Measurements from ENCODE around the gene SPIRE1.
"Not testable (repeated sequence)": the region's sequence is repeated elsewhere in the genome, so short reads cannot be mapped to it uniquely, and the experiment has no call there.

The SPIRE1 gene

DNA sequence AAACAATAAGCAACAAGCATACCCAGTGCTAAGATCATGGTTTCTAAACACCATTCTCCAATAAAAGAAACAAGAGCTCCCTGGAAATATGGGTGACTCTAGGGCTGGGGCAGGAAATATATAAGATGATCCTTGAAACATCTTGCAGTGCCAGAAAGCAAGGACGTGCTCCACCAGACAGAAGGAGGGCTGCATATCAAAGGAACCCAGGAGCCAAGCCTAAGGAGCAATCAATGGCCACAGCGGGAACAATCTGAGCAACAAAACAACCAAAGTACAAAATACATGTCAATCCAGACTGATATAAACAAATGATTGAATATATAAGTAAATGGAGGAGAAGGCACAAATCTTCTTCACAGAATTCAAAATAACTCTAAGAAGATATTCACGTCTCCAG, 10.1 kb downstream of the SPIRE1 start:
- no peak for DNase-seq (ENCODE audit: low read depth in 2 of 2)

DNA sequence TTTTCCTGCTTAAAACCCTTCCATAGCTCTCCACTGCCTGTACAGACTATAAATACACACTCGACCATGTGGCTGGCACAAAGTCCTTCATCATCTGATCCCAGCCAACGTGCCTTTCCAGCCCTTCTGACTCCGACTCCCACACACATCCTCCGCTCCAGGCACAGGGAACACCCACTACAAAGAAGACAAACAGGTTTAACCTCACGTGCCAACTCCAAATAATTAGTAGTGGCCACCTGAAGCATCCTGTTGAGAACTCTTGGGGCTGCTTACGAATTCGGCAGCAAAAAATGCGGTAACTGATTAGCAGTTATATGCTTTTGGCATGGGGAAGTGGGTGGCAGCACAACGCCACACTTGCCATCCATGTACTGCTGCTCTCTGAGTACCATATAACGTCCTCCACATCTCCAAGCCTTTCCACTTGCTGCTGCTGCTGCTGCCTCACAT, 12.1 kb downstream of the SPIRE1 start:
- DNase-seq (ENCODE audit: low read depth in 2 of 2): no peak

DNA sequence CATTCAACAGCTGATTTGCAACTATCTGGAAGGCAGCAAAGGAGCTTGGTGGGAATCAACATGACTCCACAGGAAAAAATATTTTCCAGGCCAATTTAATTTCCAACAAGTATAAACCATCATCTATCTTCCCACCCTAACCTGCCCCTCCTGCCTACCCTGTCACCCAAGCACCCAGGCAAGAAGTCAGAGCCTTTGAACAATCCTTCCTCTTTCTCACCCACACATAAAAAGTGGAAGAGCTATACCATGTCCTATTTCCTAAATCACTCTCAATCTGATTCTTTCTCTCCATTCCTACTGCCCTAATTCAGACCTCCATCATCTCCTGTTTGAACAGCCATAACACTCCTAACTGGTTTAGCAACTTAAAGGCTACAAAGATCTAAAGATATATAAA, 12.7 kb downstream of the SPIRE1 start:
- no peak for DNase-seq (ENCODE audit: low read depth in 2 of 2)

DNA sequence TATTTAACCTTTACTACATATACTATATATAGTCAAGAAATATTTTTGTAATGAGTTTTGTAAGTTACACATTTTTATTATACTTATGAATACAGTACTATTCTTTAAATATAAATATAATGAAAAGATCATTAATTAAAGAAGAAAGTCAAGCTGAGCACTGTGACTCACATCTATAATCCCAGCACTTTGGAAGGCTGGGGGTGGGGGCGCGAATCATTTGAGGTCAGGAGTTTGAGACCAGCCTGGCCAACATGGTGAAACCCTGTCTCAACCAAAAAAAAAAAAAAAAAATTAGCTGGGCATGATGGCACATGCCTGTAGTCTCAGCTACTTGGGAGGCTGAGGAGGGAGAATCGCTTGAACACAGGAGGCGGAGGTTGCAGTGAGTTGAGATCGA, 14.2 kb downstream of the SPIRE1 start:
- not testable (repeated sequence) for DNase-seq (ENCODE audit: low read depth in 2 of 2)

DNA sequence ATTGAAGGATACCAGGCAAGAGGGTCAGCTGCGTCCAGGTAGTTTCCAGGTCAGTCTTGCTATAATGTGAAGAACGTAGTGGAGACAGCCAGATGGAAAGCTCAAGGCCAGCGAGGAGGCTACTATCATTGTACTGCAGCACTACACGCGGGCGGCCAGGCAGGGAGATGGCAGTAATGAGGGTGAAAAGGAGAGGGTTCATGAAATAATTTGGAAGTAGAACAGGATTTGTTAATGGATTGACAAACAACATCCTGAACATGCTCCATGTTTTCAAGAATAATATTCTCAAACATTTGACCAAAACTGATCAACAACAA, 17.1 kb downstream of the SPIRE1 start:
- no peak for DNase-seq (ENCODE audit: low read depth in 2 of 2)

DNA sequence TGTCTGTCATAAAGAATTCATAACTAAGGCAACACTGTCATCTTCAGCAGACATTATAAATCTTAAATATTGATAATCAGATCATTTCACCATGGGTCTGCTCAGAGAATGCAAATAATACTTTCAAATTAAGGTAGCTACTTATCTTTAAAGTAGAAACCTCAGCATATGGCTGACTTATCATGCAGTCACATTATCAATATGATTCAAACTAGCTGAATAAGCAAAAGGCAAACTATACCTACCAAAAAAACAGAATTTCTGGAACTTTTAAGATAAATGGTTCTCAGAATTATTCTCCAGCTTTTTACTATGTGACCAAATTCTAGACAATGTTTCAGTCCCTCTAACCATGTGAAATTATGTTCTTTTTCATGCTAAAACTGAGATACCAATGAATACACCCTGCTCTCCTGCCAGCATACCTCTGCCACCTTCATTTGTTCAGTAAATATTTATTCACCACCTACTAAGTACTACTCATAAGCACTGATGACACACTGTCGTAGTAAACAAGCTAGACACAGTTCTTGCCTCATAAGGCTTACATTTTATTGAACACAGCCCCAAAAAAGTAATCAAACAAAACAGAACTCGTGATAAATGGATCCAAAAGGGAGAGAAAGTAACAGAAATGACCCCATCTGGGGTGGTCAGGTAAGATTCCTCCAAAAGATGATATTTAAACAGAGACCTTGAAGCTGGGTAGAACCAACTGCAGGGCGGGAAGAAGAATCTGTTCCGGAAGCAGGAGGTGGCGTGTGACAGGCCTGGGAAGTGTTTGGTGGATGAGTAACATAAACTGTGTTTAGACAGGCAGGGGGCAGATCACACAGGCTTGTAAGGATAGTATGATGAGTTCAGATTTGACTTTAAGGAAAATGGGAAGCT, 17.7 kb downstream of the SPIRE1 start:
- DNase-seq (ENCODE audit: low read depth in 2 of 2): no peak

DNA sequence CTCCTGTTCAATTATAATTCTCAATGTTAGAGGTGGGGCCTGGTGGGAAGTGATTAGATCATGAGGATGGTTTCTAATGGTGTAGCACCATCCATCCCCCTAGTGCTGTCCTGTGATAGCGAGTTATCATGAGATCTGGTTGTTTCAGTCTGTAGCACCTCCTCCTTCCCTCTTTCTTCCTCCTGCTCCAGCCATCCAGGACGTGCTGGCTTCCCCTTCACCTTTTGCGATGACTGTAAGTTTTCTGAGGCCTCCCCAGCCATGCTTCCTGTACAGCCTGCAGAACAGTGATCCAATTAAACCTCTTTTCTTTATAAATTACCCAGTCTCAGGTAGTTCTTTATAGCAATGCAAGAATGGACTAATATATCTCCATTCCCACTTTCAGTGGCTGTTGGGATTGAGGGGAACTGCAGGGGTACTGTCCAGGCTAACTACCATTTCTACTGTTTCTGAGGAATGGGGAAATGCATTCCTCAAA, 19.2 kb downstream of the SPIRE1 start:
- DNase-seq (ENCODE audit: low read depth in 2 of 2): no peak

DNA sequence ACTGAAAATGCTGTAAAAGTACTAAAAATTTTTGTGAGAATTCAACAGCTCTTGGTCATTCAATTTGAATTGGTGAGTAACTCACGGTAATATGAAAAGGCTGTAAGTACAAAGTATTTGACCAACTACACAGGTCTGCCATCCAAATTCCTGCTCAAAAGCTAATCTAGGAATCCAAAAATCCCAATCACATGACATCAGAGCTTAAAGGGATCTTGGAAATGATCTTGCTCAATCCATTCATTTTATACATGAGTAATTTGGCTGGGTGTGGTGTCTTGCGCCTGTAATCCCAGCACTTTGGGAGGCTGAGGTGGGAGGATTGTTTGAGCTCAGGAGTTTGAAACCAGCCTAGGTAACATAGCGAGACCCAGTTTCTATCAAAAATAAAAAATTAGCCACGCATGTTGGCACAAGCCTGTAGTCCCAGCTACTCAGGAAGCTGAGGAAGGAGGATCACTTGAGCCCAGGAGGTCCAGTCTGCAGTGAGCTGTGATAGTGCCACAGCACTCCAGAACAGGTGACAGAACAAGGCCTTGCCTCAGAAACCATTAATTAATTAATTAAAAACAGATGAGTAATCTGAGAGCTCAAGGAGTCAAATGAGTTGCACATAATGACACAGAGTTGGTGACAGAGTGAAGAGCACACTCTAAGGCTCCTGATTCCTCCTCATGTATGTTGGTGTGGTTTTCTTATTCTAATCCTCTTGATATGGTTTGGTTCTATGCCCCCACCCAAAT, 19.8 kb downstream of the SPIRE1 start:
- DNase-seq (ENCODE audit: low read depth in 2 of 2): peak in 1 of 2 experiments; percentile 33

DNA sequence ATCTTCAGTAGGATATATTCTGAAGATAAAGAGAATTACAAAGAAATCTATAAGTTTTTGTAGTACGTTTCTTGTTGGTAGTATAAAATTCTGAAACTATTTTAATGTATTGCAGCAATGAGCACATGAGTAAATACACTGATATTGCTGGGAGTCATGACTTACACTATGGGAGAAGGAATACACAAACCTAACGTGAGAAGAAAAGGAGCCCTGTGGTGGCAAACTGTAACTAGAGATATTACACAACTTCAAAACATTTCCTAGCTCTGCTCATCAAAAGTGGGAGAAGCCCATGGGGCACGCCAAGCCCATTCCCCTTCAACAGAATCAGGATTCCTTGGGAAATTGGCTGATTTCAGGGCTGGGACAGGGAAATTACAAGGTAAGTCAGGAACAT, 20.5 kb downstream of the SPIRE1 start:
- DNase-seq (ENCODE audit: low read depth in 2 of 2): no peak

DNA sequence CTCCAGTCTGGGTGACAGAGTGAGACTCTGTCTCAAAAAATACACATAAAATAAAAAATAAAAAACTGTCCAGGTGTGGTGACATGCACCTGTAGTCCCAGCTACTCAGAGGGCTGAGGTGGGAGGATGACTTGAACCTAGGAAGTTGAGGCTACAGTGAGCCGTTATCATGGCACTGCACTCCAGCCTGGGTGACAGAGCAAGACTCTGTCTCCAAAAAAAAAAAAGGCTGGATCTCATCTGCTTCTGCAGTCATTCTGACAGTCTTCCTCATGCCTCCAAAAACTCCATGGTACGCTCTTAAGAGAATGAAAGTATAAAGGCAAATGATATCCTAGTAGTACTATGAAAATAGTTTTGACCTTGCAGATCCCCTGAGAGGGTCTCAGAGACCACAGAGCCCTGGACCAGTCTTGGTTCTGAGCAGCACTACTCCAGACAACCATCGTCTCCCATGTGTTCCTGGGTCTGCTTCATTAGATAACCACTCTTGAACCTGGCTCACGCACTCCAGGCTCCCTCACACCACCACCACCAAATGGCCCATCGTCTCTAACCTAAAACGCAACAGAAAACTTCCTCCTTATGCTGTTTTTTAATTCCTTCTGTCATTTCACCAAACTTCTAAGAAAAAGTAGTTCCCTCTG, 26.0 kb downstream of the SPIRE1 start:
- no peak for DNase-seq (ENCODE audit: low read depth in 2 of 2)

DNA sequence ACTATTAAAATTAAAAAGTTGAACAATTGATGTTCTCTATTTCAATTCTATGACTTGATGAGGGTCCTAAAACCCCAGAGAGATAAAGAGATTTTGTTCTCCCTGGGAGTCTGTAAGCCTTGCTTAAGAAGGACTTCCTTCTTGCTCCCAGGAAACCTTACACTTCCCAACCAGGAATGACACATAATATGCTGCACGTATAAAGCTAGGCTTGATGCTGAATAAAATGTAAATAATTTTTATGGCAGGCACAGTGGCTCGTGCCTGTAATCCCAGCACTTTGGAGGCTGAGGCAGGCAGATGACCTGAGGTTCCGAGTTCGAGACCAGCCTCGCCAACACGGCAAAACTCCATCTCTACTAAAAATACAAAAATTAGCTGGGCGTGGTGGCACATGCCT, 27.8 kb downstream of the SPIRE1 start:
- no peak for DNase-seq (ENCODE audit: low read depth in 2 of 2)

DNA sequence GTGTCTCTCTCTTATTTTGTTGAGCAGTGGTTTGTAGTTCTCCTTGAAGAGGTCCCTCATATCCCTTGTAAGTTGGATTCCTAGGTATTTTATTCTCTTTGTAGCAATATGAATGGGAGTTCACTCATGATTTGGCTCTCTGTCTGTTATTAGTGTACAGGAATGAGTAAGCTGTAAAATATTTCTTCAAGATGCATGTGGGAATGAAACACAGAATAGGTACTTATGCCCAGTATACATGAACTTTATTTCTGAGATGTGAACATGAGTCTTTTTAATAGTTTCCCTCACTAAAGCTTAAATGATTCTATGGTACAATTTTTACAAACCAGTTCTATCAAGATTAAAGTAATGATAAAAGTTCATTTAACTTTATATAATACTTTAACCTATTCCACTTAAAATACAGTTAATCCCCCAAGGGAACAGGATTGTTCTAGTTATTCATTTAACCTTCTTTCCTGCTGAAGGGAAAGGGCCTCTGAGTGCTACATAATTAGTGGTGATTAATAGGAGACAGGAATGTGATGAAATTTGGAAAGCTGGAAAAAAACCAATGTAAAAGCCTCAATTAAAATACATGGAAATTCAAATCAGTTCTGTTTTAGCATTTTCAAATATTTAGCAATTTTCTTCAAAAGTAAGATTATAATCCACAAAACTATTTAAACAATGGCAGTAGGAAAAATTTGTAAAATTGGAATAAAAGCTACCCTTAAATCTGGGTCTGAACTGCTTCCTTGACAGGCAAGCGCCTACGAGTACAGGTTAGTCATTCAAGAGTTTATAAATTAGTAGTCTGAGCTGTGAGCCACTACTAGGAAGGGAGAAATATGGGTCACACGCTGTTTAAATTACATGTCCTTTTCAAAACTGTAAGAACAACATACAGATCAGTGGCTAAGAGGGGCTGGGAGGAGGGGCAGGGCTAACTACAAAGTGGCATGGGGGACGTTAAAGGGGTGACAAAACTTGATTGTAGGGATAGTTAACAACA, 28.9 kb downstream of the SPIRE1 start:
- peak in 1 of 2 experiments; percentile 41 for DNase-seq (ENCODE audit: low read depth in 2 of 2)

DNA sequence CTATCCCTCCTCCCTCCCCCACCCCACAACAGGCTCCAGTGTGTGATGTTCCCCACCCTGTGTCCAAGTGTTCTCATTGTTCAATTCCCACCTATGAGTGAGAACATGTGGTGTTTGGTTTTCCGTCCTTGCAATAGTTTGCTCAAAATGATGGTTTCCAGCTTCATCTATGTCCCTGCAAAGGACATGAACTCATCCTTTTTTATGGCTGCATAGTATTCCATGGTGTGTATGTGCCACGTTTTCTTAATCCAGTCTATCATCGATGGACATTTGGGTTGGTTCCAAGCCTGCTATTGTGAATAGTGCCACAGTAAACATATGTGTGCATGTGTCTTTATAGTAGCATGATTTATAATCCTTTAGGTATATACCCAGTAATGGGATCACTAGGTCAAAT, 30.7 kb downstream of the SPIRE1 start:
- not testable (repeated sequence) for DNase-seq (ENCODE audit: low read depth in 2 of 2)

DNA sequence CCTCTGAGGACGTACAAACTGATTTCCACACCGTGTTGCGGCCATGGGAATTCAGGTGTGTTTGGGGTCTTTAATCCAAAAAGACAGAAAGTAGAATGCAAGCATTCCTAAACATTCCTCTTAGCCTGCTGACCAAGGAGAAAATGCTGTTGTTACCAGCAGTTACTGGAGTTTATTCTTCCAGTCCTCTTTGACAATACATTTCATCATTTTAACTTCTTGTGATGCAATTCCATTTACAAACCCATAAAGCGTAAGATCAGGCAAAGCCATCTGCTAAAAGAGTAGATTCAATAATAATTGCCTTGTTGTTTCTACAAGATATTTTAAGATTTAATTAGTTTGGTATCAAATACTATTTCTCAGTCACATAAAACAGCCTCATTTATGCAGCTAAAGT, 32.7 kb downstream of the SPIRE1 start:
- DNase-seq (ENCODE audit: low read depth in 2 of 2): no peak

DNA sequence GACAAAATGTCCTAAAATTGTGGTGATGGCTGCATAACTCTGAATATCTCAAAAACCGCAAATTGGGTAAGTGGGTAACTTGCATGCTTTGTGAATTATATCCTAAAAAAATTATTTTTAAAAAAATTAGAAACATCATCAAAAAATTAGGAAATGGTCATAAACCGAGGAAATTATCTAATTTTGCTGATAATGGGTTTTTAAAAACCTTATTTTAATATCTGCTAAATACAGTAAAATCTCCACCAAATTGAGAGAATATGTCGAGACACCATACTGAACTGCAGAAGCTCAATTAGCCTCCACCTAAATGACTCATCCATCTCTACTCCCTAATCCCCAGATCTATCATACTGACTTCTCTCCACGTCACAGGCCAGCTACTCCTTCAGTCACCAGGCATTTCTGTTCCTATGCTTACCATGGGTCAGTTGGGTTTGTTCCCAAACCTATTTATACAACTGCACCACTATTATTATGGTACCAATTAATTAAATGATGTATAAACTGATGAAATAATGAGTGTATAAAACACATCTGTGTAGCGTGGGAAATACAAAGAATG, 36.1 kb downstream of the SPIRE1 start:
- DNase-seq (ENCODE audit: low read depth in 2 of 2): peak in 1 of 2 experiments; percentile 48

DNA sequence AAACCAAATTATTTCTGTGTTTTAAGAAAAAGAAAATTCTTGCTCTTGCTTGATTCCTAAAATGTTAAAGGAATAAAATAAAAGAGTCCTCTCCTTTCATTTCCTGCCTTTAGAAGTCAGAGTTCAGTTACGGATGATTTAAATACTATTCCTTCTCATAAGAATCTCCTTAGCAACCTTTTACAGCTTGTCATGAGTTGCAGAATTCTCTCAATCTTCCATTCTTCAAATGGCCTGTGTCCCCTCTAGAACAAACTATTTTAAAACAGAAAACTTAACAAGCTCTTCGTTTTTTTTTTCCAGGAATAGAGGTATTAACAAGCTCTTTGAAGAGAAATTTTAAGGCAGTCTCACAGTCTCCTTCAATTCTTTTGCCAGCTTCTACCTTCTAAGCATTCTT, 42.2 kb downstream of the SPIRE1 start:
- DNase-seq (ENCODE audit: low read depth in 2 of 2): no peak

DNA sequence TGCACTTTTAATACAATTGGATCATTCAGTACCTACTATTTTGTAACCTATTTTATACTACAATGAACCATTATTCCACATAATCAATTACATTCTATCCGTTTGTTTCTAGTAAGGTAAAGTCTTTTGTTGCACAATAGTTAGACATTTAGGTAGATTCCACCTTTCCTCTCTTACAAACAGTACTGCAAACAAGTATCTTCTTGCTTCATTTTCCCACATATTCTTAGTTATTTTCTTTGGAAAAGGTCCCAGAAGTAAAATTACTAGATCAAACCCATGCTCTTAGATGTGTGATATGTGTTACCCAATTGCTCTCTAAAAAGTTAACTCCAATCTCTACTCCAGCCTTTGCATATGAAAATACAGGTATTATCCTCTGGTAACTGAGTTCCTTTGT, 49.6 kb downstream of the SPIRE1 start:
- no peak for DNase-seq (ENCODE audit: low read depth in 2 of 2)

DNA sequence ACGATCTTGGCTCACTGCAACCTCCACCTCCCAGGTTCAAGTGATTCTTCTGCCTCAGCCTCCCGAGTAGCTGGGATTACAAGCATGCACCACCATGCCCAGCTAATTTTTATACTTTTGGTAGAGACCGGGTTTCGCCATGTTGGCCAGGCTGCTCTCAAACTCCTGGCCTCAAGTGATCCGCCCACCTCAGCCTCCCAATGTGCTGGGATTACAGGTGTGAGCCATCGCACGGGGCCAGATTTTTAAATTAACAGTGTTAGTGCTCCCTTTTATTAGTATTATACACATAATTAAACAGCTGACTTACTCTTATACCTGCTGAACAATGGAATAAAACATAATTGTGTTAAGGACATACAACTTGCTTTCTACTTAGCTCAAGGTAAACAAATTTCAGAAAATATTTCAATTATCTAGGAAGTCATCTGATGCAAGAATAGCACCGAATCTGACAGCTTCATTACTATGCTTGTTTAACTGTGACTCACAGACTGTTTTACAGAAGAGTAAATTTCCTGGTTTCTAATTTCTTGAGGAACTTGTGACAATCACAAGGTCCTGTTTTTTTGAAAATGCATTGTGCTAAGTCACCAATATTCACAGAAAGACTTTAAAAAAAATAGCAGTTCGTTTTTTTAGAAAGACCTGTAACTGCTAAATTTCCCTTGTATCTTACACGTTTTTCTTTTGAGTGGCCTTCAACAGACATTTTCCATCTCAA, 51.2 kb downstream of the SPIRE1 start:
- DNase-seq (ENCODE audit: low read depth in 2 of 2): no peak

DNA sequence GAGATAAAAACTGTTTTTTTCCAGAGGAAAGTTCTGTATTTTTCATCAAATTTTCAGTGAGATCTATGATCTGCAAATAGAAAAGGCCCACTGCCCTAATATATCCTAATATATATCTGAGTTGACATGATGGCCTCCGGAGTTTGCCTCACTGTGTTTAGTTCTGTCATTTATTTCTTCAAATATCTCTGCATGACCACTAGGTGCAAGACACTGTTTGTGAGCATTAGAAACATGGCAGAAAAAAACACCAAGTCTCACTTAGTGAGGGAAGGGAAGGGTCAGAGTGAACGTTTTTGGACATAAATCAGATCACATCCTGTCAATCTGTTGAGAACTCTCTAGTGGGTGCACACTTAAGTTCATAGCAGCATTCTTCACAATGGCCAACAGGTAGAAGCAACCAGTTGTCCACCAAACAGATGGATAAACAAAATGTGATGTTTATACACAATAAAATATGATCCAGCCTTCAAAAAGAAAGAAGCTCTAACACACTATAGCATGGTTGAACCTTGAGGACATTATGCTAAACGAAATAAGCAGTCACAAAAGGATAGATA, 53.4 kb downstream of the SPIRE1 start:
- no peak for DNase-seq (ENCODE audit: low read depth in 2 of 2)

DNA sequence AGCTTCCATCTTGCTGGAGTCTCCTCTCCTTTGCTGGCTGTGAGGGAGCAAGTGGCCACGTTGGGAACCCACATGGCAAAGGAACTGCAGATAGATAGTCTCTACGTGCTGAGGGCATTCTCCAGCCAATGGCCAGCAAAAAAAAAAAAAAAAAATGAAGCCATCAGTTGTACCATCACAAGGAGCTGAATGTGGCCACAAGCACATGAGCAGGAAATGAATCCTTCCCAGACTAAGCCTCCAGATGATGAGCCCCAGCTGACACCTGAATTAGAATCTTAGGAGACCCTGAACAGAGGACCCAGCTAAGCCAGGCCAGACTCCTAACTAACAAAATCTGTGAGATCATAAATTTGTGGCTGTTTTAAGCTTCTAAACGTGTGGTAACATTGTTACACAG, 57.9 kb downstream of the SPIRE1 start:
- no peak for DNase-seq (ENCODE audit: low read depth in 2 of 2)
